Kidney epithelial cell (primary cell): ENCODE results near the gene EXOC6B. TPM values are rescaled to one million over a fixed set of nuclear protein-coding genes. Genes with fewer than 3 reads are reported as not detected.

Source experiments
- DNase-seq: peaks from one replicate; pipeline ENCODE4 v3.0.0-alpha.2; 2010; ENCODE audit warnings: low read depth
- H3K27me3 ChIP-seq: 2 replicates; pipeline ENCODE4 v1.6.0; 2011; ENCODE audit warnings: low read length; ENCODE audit not compliant: control insufficient read depth, insufficient read depth
- H3K36me3 ChIP-seq: 2 replicates; pipeline ENCODE4 v1.5.1; 2011; ENCODE audit warnings: low read length; ENCODE audit not compliant: control insufficient read depth, insufficient read depth
- H3K4me3 ChIP-seq: 2 replicates; pipeline ENCODE4 v1.5.1; 2011; ENCODE audit warnings: low read depth, mild to moderate bottlenecking, control low read depth, low read length
- CTCF ChIP-seq: IDR thresholded peaks from 2 replicates; pipeline ENCODE4 v1.5.1; 2011; ENCODE audit warnings: mild to moderate bottlenecking, moderate library complexity, low read length, control low read depth, inconsistent platforms; ENCODE audit not compliant: insufficient read depth, poor library complexity, severe bottlenecking
- total RNA-seq: library from RNA; depleted of rRNA; stranded (reverse); fragments of >200 nt; gene quantifications from 2 replicates; pipeline ENCODE4 v1.2.3, GENCODE V29; 2015

The EXOC6B gene
- total RNA-seq, 1 donor from 2014 or later = 21.8 TPM

- no peak for TF ChIP-seq CTCF
- no peak for DNase-seq
- Histone ChIP-seq H3K27me3 (peaks cover 24% of the 10 kb centered on the region), H3K36me3 (no peaks in the 10 kb centered on the region), H3K4me3 (no peak overlapping the region)
Observed at GRCh38 chr2:72157871-72158771, 667.7 kb downstream of the EXOC6B start.

- TF ChIP-seq CTCF = no peak
- Histone ChIP-seq H3K36me3 (no peaks in the 10 kb centered on the region), H3K27me3 (peaks cover 32% of the 10 kb centered on the region), H3K4me3 (no peak overlapping the region)
- no peak for DNase-seq
Observed at GRCh38 chr2:72156872-72157271, 669.0 kb downstream of the EXOC6B start.

GRCh38 chr2:72155737-72156136 is 670.1 kb downstream of the EXOC6B start:
- DNase-seq = no peak
- no peak for TF ChIP-seq CTCF
- no peaks in the 10 kb centered on the region for H3K36me3 ChIP-seq
- H3K27me3 ChIP-seq = peaks cover 42% of the 10 kb centered on the region
- H3K4me3 ChIP-seq = no peak overlapping the region

GRCh38 chr2:72155151-72155550 is 670.7 kb downstream of the EXOC6B start:
- no peak for DNase-seq
- TF ChIP-seq CTCF = no peak
- H3K4me3 ChIP-seq = no peak overlapping the region
- H3K36me3 ChIP-seq = no peaks in the 10 kb centered on the region
- H3K27me3 ChIP-seq = peaks cover 48% of the 10 kb centered on the region

GRCh38 chr2:72154386-72154975 is 671.4 kb downstream of the EXOC6B start:
- Histone ChIP-seq H3K27me3 (peaks cover 55% of the 10 kb centered on the region), H3K36me3 (no peaks in the 10 kb centered on the region), H3K4me3 (no peak overlapping the region)
- DNase-seq = no peak
- TF ChIP-seq CTCF = no peak
